Astrocyte of the spinal cord (primary cell): ENCODE data around the gene SCG3.
A peak's percentile ranks its signal among the peaks of the same experiment; 100 is the strongest.
"Not testable (repeated sequence)": the region's sequence is repeated elsewhere in the genome, so short reads cannot be mapped to it uniquely, and the experiment has no call there.

ENCODE experiments used
- DNase-seq: peaks from one replicate; pipeline ENCODE4 v3.0.0; 2011; ENCODE audit warnings: low read depth, low spot score
- H3K4me3 ChIP-seq: 2 replicates; pipeline ENCODE4 v1.5.1; 2011; ENCODE audit warnings: low read depth, mild to moderate bottlenecking, low read length, moderate library complexity
- in situ Hi-C: cut with HindIII; loops from 2 replicates; pipeline ENCODE4 v1.10.0; 2017; ENCODE audit warnings: low sequenced_read_pairs
- TF ChIP-seq, protein P1 (sequence below): IDR thresholded peaks from 2 replicates; pipeline ENCODE4 v1.5.1; 2012; ENCODE audit warnings: low read depth, mild to moderate bottlenecking, low read length, inconsistent platforms

Gene SCG3

DNA sequence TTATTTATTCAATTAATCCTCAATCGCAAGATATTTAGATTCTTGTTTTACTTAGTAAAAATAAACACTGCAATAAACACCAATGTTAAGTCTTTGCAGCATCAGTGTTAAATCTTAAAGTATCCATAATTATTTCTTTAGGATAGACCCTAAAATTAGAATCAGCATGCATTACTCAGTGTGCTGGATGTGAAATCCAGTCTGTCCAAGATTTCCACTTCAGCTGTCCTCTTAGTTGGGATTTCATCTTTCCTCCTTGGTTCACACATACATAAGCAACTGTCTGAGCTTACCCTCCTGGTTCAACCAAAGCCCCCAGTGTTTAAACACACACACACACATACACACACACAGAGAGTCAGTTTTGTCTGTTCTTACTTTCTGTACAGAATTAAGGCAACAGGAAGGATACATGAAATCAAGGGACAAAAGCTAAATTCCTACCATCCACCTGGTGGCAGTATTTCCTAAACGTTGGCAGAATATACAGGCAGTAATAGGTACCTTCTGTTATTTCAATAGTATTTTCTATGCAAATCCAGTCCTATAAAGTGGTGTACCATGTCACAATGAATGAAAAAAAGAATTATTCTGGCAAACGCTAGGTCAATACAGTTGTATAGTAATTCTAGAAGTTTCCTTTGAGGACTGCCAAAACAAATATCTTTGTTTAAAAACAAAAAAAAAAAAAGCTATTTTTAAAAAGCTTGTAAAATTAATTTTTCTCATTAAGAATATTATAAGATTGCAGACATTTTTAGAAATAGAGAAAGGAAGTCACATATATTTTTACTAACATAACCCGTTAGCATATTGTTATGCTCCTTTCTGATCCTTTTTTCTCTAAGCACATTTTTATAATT, 31.4 kb upstream of the SCG3 start:
- TF ChIP-seq, protein P1, sequence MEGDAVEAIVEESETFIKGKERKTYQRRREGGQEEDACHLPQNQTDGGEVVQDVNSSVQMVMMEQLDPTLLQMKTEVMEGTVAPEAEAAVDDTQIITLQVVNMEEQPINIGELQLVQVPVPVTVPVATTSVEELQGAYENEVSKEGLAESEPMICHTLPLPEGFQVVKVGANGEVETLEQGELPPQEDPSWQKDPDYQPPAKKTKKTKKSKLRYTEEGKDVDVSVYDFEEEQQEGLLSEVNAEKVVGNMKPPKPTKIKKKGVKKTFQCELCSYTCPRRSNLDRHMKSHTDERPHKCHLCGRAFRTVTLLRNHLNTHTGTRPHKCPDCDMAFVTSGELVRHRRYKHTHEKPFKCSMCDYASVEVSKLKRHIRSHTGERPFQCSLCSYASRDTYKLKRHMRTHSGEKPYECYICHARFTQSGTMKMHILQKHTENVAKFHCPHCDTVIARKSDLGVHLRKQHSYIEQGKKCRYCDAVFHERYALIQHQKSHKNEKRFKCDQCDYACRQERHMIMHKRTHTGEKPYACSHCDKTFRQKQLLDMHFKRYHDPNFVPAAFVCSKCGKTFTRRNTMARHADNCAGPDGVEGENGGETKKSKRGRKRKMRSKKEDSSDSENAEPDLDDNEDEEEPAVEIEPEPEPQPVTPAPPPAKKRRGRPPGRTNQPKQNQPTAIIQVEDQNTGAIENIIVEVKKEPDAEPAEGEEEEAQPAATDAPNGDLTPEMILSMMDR = peak; percentile 62

DNA sequence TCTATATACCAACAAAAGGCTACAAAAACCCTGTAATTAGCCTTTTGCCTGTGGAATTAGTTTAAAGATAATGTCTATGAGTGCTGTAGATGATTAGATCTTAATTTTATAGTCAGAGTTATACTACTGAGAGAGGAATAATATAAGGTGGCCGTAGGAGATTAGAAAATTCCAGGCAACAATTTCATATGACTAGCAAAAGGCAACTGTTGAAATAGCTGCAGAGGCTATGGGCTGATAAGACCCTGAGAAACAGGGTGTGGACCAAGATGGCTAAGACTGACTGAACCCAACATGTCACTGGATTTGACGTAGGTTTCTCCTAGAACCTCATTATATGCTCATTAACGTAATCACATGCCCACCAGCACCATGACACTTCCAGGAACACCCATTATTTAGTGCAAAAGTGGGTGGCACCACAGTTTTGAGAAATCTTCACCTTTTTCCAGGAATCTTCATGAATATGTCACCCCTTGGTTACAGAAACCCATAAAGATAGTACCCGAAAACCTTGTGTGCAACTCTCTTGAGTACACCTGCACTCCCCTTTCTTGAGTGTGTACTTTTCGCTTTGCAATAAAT, 29.1 kb upstream of the SCG3 start:
- TF ChIP-seq, protein P1 = no peak
- in situ Hi-C loops = no loop called here
- no peak overlapping the region for H3K4me3 ChIP-seq
- no peak for DNase-seq

More for the DNA sequence above, 31.4 kb upstream of the SCG3 start:
- in situ Hi-C loops = no loop called here
- DNase-seq = peak; percentile 79
- H3K4me3 ChIP-seq = no peak overlapping the region

DNA sequence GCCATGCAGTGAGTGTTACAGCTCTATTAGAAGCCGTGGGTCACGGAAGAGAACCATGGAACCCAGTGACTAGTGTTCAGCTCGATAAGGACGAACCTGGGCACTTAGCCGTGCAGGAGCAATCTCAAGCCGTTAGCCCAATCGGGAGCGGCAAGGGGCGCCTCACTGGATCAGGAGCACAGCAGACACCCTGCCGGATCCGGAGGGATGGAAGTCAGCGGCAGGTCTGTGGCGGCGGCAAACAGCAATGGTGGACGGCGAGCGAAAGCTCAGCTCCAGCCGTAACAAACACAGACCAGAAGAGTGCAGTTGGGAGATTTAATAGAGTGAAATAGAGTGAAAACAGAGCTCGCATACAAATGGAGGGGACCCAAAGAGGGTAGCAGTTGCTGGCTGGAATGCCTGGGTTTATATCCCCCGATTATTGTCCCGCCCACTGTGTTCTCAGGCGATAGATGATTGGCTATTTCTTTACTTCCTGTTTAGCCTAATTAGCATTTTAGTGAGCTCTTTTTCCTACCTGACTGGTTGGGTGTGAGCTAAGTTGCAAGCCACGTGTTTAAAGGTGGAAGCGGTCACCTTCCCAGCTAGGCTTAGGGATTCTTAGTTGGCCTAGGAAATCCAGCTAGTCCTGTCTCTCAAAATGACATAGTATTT, 25.8 kb upstream of the SCG3 start:
- DNase-seq, H3K4me3 ChIP-seq, in situ Hi-C loops: not testable (repeated sequence)

DNA sequence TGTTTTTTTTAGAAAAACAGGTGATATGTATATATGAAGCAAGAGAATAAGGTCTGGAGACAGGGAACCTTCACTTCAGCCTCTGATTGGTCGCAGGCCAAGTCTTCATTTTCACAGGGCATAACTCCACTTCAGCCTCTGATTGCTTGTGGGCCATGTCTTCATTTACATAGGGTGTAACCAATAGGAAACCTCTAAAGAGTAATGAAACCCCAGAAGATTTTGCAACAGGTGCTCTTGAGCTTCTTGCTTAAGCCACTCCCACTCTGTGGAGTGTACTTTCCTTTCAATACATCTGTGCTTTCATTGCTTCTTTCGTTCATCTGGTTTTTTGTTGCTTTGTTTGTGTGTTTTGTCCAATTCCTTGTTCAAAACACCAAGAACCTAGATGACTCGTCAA, 22.6 kb upstream of the SCG3 start:
- in situ Hi-C loops = no loop called here
- no peak overlapping the region for H3K4me3 ChIP-seq
- no peak for DNase-seq
- TF ChIP-seq, protein P1 = no peak

DNA sequence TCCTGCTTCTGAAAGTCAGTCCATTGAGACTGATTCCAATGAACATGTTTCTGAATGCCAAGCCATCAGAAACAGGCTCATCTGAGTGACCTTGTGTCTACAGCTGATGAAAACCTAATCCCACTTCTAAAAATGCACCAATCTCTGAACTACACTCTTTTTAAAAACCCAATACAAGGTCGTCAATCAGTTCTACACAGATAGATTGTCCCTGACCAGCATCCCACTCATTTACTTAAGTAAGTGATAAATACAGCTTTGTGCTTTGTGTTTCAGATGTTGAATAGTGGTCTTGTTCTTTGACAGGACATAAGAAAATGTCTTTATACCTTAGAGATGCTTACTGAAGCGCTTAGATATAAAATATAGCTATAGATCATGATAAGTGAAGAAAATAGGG, 20.2 kb upstream of the SCG3 start:
- DNase-seq = no peak
- no peak overlapping the region for H3K4me3 ChIP-seq
- TF ChIP-seq, protein P1 = no peak
- in situ Hi-C loops = no loop called here

DNA sequence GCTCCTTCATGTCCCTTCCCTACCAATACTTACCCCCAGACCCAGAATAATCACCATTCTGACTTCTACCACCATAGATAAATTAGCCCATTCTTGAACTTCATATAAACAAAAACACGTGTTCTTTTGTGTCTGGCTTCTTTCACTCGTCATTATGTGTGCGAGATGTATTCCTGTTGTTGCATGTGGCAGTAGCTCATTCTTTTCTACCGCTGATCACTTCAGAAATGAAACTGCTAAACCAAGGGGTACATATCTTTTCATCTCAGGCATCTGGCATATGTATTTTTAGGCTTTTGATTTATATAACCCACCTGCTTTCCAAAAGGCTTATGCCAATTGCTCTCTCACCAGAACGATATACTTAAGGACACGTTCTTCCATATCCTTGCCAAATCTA, 13.8 kb upstream of the SCG3 start:
- TF ChIP-seq, protein P1 = no peak
- no peak overlapping the region for H3K4me3 ChIP-seq
- no peak for DNase-seq
- in situ Hi-C loops = no loop called here

DNA sequence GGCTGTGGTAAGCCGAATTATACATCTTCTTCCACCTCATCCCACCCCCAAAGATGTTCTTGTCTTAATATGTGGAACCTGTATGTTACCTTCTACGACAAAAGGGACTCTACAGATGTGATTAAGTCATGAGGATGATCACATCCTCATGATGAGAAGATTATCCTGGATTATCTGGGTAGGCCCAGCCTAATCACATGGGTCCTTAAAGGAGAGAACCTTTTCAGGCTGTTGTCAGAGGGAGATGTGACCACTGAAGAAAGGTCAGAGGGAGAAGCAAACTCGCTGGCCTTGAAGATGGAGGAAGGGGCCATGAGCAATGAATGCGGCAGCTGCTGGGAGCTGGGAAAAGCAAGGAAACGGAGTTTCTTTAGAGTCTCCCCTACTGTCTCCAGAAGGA, 12.9 kb upstream of the SCG3 start:
- DNase-seq = no peak
- TF ChIP-seq, protein P1 = no peak
- in situ Hi-C loops = no loop called here
- no peak overlapping the region for H3K4me3 ChIP-seq
